Measurements from ENCODE around the gene P2RY10.
"Not testable (repeated sequence)": the region's sequence is repeated elsewhere in the genome, so short reads cannot be mapped to it uniquely, and the experiment has no call there.

P2RY10 gene, protein sequence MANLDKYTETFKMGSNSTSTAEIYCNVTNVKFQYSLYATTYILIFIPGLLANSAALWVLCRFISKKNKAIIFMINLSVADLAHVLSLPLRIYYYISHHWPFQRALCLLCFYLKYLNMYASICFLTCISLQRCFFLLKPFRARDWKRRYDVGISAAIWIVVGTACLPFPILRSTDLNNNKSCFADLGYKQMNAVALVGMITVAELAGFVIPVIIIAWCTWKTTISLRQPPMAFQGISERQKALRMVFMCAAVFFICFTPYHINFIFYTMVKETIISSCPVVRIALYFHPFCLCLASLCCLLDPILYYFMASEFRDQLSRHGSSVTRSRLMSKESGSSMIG

DNA sequence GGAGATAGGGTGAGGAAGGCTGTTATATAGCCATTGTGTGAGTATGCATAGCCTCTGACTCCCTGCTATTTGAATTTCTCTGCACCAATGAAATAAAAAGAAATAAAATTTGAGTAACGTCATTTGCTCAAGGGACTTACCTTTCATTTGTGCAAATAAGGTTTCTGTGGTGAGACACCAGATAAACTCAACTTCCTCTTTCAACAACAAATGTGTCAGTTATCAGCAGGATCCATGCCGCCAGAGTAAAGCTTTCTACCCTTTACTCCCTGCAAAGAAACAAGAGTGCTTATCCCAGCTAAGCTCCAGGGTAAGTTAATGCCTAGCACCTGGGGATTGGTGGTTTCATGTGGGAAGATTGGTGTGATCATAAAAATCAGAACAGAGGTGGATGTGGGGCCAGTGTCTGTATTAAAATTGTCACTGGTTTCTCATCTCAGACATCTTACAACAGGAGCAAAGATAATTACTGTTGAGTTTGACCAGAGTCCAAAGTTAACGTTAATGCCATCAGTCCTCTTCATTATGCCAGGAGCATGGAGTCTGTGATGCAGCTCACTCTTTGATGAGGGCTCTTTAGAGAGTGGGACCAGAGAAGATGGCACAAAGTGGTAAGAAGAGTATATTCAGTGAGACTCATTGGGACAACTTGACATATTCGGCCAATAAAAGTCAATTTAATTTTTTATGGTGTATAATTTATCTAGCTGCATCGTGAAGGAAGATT is at the start of gene P2RY10:
P2RY10 (plus strand) TSS at position 206 of the 727 bp plus-strand sequence. CDS start 15,130 bp downstream, outside the sequence.
- no peak for DNase-seq

DNA sequence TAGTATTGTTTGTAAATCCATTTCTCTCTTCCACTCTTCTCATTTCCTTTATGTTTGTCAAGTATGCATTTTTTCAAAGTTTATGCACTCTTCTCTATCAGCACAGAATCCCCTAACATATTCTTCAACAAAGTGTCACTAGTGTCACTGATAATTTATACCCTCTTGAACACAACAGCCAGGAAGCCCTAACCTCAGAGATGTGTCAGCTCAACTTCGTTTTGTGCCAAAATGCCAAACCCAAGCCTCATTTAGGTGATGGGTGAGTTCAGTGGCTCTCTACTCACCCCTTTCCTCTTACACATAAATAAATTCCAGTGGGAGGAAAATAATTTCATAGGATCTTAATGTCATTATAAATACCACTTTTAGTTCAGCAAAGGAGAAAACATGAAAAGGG is 22.4 kb upstream of the P2RY10 start:
- no peak for DNase-seq

DNA sequence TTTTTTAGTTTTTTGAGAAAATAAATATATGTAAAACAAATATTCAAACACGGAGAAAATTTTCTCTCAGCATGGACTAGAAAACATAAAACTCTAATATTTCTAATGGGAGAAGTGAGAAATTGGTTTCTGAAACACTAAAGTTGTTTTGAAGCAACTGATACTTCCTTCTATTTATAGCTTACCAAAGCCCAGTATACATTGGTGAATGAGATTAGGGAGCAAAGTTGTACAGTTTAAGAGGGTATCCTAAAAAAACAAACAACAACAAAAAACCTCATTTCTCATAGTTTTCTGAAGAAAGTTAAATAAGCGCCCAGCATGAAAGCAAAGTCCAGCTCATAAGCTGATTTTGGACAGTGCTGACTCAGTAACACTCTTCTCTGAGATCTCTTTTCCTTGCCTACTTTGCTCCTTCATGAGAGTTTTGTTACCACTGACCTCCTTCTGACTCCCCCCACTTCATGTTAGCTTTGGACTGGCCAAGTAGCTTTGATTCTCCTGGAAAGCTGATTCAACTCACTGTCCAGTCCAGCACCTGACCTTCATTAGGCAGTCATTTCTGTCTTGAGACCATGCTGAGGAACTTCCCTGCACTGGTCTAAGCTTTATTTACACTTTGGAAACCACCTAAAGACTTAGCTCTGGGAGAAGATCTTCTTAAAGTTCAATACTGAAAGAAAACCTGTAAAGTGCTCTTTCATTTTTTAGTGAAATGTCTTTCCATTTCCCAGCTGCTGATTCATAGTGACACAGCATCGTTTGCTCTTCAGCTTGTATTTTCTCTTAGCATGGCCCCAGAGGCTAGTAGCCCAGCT is 21.8 kb upstream of the P2RY10 start:
- DNase-seq, result no peak

DNA sequence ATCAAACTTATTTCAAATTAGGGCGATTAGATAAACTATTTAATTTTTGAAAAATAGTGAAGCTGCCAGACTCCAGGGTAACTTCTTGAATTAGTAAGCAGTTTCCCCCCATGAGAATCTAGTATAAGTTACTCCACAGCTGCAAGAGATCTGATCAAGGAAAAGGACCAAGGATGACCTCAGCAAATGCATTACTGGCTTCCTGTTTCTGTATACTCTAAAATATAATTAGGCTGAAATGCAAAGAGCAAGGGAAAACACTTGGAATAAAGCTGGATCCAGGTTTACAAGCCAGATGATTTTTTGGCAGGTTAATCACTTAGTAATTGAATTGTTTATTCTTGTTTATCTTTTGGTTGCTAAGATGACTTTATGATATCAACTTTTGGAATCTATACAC is 13.4 kb upstream of the P2RY10 start:
- no peak for DNase-seq

DNA sequence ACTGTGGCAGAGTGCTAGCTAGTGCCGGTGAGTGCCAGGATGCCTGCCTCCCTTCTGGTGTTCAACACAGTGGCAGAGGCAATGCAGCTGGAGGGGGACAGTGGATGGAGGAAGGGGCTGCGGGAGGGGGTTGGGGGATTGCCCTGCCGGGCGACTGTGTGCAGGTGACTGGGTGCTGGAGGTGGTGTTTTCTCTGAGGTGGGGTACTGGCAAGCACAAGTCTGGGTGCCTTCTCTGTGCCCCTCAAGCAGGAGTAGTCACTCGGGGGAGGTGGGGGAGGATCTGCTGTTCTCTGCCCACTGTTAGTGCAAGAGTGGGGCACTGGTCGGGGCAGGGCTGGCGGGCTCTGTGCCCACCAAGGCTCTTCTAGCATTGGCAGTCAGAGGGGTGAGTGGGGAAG is 10.3 kb upstream of the P2RY10 start:
- no peak for DNase-seq

DNA sequence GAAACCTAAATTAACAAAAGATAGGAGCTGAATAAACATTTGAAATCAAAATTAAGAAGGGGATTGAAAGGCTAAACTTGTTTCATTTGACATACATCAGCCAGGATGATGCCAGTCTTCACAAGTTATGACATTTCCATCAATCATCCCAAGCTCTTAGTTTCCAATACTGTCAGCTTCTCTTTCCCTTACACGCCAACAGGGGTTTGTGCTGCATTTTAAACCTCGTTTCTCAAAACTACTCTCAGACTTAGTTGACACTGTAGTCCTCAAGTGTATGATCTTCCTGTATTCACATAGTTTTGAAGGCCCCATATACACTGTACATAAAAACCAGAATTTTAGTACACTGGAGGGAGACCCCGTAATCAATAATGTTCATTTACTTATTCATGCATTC is 840 bp upstream of the P2RY10 start:
- DNase-seq, result no peak

DNA sequence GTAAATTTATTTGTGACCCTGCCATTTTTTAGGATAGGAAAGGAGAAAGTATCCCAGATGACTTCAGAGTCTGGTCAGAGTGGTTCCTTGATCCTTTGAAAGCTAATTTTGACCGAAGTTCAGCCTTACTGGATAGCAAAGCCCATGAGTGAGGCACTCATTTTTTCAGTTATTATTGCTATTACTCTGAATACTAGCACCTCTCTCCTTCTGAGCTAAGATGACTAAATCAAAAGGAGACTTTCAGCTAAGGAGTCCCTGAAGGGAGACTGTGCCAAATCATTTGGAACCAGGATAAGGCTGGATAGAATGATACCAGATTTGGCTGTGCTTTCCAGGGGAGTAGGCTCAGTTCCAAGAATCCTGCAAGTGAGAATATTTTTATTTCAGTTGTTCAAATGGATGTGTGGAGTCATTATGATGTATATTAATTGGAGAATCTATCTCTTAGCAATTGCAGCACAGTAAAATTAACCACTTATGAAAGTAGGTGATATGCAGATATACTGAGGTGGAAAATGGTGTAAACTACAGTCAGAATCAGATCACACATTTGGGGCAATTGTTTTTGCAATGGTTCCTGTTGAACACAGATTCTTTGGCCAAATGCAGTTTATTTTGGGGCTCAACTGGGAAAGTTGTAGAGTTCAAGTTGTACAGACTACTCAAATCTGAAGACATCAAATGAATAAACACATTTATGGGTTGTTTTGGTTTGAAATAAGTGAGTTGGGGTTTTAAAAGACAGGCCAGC is 1.2 kb downstream of the P2RY10 start:
- DNase-seq, result no peak

DNA sequence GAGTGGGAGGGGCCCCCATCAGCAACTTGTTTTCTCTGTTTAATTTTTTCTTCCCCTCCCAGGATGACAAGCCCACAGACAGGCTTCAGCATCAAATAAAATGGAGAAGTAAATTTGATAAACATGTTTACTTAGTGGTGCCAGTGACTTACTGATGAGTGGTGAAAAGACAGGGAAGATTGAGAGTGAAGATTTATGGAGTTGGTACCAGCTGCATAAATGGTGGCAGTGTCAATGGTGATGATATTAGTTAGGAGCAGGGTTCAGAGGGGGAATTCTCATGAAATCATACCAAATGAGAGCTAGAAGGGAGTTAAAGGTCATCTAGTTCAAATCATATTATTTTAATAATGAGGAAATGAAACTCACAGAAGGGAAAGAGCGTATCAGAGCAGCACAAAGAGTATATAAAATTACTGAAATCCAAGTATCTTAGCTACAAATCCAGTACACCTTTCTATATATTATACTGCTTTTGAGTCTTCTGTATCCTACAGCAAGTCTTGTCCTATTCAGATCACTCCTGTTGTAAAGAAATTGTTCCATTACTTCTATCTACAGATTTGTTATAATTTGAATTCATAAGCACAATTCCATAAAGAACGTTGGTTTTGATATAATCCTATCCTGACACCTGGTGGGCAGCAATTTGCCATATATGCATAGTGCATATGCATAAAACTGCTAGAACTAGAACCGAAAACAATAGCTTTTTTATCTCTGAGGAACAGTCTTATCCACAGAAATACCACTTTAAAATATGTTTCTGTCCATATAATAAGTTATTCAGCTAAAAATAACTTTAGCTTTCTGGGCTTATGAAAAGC is 5.0 kb downstream of the P2RY10 start:
- no peak for DNase-seq

DNA sequence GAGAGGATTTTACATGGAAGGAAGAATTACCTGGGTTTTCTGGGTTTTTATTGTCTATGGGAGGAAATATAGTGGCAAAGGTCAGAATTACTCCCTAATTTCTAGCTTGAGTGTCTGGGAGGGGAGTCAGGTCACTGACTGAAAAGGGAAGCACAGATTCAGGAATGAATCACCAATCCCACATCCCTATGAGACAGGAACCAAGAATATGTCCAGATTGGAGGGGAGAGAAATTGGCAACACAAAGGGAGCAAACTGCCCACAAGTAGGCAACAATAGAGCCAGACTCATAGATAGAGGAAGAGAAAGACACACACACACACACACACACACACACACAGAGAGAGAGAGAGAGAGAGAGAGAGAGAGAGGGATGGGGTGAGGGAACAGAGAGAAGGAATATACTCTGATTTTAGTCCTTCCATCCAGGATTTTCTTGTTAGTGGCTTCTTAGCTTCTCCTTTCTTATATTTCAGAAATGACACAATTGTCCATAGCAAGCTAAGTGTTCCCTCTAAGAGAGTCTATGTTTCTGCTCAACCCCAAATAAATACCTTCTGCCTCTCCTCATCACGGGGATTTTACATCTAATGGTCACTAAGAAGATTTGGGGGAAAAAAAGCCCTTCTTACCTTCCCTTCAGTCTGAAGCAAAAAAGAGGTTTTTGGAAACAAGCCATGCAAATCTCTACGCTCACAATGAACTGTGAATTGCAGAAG is 12.0 kb downstream of the P2RY10 start:
- DNase-seq, result no peak

DNA sequence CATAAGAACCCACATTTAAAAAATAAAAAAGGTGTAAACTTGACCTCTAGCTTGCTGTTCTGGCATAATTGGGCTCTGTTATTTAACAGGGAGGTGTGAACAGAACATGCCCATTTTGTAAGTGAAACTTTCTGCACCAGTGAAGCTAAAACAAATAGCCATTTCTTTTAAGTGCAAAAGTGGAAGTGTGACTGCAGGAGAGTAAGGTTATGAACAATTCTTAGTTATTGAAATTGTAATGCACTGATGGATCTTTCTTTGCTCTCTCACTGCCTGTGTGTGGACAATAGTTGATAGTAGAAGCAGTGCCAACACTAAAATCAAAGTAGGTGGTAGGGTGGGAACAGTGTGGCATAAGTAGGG is 12.6 kb downstream of the P2RY10 start:
- no peak for DNase-seq

DNA sequence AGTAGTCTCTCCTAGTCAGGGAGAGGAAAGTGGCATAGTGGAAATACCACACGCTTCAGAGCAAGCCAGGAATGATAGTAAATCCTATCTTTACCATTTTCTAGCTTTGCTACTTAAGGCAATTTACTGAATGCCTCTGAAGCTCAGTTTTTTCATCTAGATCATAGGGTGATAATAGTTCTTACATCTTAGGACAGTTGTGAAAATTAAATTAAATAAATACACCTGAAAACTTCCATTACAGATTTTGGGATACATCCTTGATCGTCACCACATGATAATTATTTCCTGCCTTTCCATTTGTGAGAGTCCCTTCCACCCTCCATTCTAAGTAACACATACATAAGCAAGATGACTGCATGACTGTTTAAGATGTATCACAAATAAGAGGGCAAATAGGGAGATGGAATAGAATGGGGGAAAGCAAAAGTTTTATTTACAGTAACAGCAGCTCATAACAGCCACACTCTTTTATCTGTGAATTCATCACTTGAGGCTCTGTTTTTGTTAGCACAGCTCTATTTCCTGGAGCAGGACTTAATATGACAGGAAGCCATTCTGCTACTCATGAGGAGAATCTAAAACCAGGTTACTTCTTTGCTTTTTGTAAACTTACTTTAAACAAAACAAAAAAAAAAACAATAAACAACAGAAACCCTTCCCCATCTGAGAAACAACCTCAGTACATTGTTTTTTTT is 13.4 kb downstream of the P2RY10 start:
- DNase-seq, result no peak

DNA sequence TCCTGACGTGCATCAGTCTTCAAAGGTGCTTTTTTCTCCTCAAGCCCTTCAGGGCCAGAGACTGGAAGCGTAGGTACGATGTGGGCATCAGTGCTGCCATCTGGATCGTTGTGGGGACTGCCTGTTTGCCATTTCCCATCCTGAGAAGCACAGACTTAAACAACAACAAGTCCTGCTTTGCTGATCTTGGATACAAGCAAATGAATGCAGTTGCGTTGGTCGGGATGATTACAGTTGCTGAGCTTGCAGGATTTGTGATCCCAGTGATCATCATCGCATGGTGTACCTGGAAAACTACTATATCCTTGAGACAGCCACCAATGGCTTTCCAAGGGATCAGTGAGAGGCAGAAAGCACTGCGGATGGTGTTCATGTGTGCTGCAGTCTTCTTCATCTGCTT is 15.7 kb downstream of the P2RY10 start:
- no peak for DNase-seq

DNA sequence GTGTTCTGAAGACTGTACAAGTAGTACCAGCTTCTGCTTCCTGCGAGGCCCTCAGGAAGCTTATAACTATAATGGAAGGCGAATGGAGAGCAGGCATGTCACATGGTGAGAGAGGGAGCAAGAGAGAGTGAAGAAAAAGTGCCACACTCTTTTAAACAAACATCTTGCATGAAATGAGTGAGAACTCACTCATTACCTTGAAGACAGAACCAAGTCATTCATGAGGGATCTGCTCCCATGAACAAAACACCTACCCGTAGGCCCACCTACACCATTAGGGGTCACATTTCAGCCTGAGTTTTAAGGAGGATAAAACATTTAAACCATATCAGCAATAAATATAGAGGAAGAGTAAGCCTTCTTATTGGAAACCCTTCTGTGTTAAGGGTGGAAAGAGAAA is 19.4 kb downstream of the P2RY10 start:
- no peak for DNase-seq

DNA sequence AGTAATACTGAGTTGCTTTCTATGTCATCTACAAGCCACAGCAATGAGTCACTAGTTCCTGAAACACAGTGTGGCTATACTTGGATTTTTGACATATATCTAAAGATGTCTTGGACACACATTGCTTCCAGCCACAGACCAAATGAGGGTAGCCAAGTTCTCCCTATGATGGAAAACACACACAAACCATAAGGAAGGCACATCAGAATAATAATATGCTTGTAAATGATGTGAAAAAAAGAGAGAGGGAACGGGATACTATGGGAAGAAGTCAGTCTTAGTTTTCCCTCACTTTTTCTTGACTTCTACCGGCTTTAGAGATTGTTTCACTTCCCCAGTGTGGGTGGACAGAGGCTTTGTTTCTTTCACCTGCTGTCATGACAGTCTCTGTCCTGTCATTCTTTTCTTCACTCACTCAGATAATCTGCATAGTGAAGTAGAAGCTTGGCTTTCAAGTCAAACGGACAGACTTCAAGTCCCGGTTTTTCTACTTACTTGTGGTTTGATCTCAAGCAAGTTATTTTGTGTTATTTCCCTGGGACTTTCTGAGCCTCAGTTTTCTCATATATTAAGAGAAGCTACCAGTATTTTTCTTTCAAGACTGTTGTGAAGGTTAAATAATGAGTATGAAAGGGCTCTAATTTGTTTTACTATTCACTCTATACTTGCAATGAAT is 34.7 kb downstream of the P2RY10 start:
- DNase-seq, result no peak

DNA sequence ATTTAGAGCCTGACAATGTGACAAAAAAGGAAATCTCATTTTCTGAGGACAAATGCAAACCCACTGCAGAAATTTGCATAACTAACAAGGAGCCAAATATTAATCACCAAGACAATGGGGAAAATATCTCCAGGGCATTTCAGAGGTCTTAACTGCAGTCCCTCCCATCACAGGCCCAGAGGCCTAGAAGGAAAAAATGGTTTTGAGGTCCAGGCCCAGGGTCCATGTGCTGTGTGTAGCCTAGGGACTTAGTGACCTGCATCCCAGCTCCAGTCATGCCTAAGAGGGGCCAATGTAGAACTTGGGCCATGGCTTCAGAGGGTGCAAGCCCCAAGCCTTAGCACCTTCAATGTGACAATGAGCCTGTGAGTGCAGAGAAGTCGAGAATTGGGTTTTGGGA is 44.2 kb downstream of the P2RY10 start:
- no peak for DNase-seq

DNA sequence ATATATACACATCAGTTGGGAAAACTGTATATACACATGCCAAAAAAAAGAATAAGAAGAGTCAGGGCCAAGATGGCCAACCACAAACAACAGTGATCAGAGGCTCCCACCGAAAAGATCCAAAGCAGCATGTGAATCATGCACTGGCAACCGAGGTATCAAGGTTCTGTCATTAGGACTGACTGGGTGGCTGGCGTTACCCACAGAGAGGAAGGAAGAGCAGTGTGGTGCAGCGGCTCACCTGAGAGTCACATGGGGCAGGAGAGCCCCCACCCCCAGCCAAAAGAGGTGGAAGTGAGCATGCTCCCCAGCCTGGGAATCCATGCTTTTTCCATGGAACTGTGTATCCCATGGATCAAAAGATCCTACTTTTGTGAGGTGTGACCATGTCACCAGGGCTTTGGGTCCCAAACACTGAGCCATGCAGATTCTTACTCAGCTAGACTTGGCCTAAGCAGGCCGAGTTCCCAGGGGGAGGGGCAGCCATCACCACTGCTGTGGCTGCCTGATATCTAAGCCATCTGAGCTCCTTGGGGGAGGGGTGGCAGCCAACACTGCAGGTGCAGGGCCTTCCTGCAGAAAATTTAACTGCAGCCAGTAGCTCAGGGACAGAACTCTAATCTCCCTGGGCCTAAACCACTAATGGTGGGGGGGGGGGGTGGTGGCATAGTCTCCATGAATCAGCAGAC is 52.8 kb downstream of the P2RY10 start:
- no peak for DNase-seq

DNA sequence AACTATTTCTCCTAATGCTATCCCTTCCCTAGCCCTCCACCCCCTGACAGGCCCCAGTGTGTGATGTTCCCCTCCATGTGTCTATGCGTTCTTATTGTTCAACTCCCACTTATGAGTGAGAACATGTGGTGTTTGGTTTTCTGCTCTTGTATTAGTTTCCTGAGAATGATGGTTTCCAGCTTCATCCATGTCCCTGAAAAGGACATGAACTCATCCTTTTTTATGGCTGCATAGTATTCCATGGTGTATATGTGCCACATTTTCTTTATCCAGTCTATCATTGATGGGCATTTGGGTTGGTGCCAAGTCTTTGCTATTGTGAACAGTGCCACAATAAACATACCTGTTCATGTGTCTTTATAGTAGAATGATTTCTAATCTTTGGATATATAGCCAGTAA is 62.3 kb downstream of the P2RY10 start:
- not testable (repeated sequence) for DNase-seq
